Vagina (tissue), 2 donors: Measurements from ENCODE around the gene CALML3. TPM values are rescaled to one million over a fixed set of nuclear protein-coding genes. Genes with fewer than 3 reads are reported as not detected.

Source experiments
- DNase-seq, 2 donors: peaks; one replicate each; pipeline ENCODE4 v3.0.0-alpha.2; 2017; ENCODE audit errors: extremely low spot score in 2 of 2
- H3K27ac ChIP-seq: fragments of 200-600 bp; sonication (generic); one replicate; pipeline ENCODE4 v1.5.1; 2019
- H3K27me3 ChIP-seq: fragments of 200-600 bp; sonication (generic); one replicate; pipeline ENCODE4 v1.5.1; 2019
- H3K36me3 ChIP-seq, 2 donors: fragments of 200-600 bp; sonication (generic); one replicate each; pipeline ENCODE4 v1.5.1; 2017 to 2019
- H3K4me1 ChIP-seq: fragments of 200-600 bp; sonication (generic); one replicate; pipeline ENCODE4 v1.5.1; 2019
- H3K4me3 ChIP-seq, 2 donors: fragments of 200-600 bp; sonication (generic); 1 replicate in 1 of 2; 2 replicates in 1 of 2; pipeline ENCODE4 v1.5.1; 2016 to 2019
- H3K9me3 ChIP-seq: fragments of 200-600 bp; sonication (generic); one replicate; pipeline ENCODE4 v1.5.1; 2019
- POLR2A ChIP-seq, 2 donors: fragments of 450-650 bp; IDR thresholded peaks; one replicate each; pipeline ENCODE4 v1.6.1; 2017; ENCODE audit warnings: antibody characterized with exemption in 2 of 2, mild to moderate bottlenecking in 2 of 2, moderate library complexity in 2 of 2
- POLR2AphosphoS5 ChIP-seq, 2 donors: sonication (generic); formaldehyde crosslinking; IDR thresholded peaks; one replicate each; pipeline ENCODE4 v1.9.0; 2017; ENCODE audit warnings: antibody characterized with exemption in 2 of 2, mild to moderate bottlenecking in 2 of 2, low read depth in 1 of 2; ENCODE audit not compliant: insufficient read depth in 1 of 2
- intact Hi-C: fragments of 100-400 bp; cut with DNase I; formaldehyde crosslinking; loops from one replicate; pipeline ENCODE4 v1.15.1; 2023
- total RNA-seq: library from RNA; depleted of rRNA; stranded (reverse); fragments of >200 nt; gene quantifications from one replicate; pipeline ENCODE4 v1.2.3, GENCODE V29; 2016
- TF ChIP-seq, protein P1 (sequence below), 3 experiments: fragments of 450-650 bp in 2 of 3; fragments of 200-600 bp in 1 of 3; sonication (generic) in 1 of 3; IDR thresholded peaks; one replicate each; pipeline ENCODE4 v1.5.1; 2017 to 2019; ENCODE audit warnings: antibody characterized with exemption in 3 of 3, mild to moderate bottlenecking in 2 of 3, moderate library complexity in 2 of 3

Gene CALML3
- total RNA-seq, 1 donor from 2014 or later, result 50.6 TPM

- Histone ChIP-seq H3K4me3 (no peak overlapping the region), H3K27me3 (no peaks in the 10 kb centered on the region), H3K27ac (no peak overlapping the region), H3K4me1 (peaks cover 38% of the 10 kb centered on the region), H3K36me3 (no peaks in the 10 kb centered on the region), H3K9me3 (no peaks in the 10 kb centered on the region)
- TF ChIP-seq POLR2A (IDR thresholded peaks at IDR 0.05), result no peak
- TF ChIP-seq, protein P1, sequence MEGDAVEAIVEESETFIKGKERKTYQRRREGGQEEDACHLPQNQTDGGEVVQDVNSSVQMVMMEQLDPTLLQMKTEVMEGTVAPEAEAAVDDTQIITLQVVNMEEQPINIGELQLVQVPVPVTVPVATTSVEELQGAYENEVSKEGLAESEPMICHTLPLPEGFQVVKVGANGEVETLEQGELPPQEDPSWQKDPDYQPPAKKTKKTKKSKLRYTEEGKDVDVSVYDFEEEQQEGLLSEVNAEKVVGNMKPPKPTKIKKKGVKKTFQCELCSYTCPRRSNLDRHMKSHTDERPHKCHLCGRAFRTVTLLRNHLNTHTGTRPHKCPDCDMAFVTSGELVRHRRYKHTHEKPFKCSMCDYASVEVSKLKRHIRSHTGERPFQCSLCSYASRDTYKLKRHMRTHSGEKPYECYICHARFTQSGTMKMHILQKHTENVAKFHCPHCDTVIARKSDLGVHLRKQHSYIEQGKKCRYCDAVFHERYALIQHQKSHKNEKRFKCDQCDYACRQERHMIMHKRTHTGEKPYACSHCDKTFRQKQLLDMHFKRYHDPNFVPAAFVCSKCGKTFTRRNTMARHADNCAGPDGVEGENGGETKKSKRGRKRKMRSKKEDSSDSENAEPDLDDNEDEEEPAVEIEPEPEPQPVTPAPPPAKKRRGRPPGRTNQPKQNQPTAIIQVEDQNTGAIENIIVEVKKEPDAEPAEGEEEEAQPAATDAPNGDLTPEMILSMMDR (IDR thresholded peaks at IDR 0.05), result no peak
- no peak for TF ChIP-seq POLR2AphosphoS5 (IDR thresholded peaks at IDR 0.05; ENCODE audit: insufficient read depth in 1 of 2, low read depth in 1 of 2)
- intact Hi-C loops, result no loop called here
- DNase-seq, result no peak
Measured at GRCh38 chr10:5500910-5501309, 23.9 kb upstream of the CALML3 start.

DNA sequence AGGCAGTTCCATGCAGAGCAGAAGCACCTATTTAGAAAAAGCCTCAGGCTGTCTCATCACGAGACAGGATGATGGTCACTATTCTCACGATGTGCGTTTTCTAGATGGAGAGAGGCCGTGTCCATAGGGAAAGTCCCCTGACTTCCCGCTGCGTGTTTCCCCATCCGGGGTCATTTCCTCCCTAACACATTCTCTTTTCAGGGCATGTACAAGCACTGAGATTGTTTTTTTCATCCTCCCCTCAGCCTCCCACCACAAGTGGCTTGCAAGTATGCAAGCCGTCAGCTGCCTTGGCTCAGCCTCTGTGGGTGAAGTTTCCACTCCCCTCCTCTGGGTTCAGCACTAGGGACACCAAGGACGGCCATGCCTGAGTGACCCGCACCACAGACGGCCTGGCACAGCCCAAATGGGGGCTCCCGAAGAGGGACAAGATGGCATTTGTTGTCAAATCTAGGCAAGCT is 22.7 kb upstream of the CALML3 start:
- no peak overlapping the region for H3K4me3 ChIP-seq
- H3K9me3 ChIP-seq, result no peaks in the 10 kb centered on the region
- H3K27me3 ChIP-seq, result no peaks in the 10 kb centered on the region
- intact Hi-C loops, result no loop called here
- no peak for DNase-seq
- no peaks in the 10 kb centered on the region for H3K36me3 ChIP-seq
- no peak overlapping the region for H3K27ac ChIP-seq
- peaks cover 38% of the 10 kb centered on the region for H3K4me1 ChIP-seq
- no peak for TF ChIP-seq POLR2A (IDR thresholded peaks at IDR 0.05)
- no peak for TF ChIP-seq POLR2AphosphoS5 (IDR thresholded peaks at IDR 0.05; ENCODE audit: insufficient read depth in 1 of 2, low read depth in 1 of 2)
- TF ChIP-seq, protein P1 (IDR thresholded peaks at IDR 0.05), result no peak

DNA sequence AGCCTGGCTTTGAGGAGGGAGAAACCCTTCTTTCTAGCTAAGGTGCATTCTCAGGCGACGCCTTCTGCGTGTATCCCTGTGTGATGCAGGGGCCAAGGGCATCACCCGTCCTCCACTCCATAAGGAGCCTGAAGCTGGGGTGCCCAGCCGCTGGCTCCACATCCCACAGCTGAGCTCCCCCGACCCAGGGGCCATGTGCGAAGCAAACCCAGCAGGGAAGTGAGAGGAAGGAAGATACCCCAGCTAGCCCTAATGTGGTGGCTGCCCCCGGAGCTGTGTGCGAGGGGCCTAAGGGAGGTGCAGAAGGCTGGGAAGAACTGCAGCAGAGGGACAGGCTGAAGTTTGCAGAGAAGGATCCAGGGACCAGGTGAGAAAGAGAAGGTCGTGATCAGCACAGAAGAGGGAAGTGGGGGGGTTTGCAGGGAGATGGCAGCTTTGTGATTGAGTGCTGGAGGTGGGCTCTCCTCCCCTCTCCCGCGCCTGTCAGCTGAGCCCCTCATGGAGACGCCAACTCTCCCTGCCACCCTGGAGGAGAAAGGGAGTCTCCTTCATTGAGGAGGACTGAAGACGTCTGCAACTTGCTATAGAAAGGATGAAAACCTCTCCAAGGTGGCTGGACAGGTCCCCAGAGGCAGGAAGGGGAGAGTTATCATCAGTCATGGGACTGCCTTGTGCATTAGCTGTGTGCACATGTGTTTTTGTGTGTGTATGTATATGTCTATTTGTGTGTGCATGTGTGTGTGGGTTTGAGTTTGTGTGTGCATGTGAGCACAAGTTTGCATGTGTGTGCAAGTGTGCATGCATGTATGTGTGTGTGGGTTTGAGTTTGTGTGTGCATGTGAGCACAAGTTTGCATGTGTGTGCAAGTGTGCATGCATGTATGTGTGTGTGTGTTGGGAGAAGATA is 21.9 kb upstream of the CALML3 start:
- no peaks in the 10 kb centered on the region for H3K36me3 ChIP-seq
- no peak overlapping the region for H3K27ac ChIP-seq
- no peaks in the 10 kb centered on the region for H3K27me3 ChIP-seq
- peaks cover 44% of the 10 kb centered on the region for H3K4me1 ChIP-seq
- no peak overlapping the region for H3K4me3 ChIP-seq
- H3K9me3 ChIP-seq, result no peaks in the 10 kb centered on the region
- TF ChIP-seq, protein P1 (IDR thresholded peaks at IDR 0.05), result no peak
- no peak for TF ChIP-seq POLR2AphosphoS5 (IDR thresholded peaks at IDR 0.05; ENCODE audit: insufficient read depth in 1 of 2, low read depth in 1 of 2)
- intact Hi-C loops, result no loop called here
- DNase-seq, result no peak

- intact Hi-C loops, result no loop called here
- Histone ChIP-seq H3K9me3 (no peaks in the 10 kb centered on the region), H3K27me3 (no peaks in the 10 kb centered on the region), H3K36me3 (no peaks in the 10 kb centered on the region), H3K4me1 (peaks cover 46% of the 10 kb centered on the region), H3K4me3 (no peak overlapping the region), H3K27ac (no peak overlapping the region)
- TF ChIP-seq, protein P1 (IDR thresholded peaks at IDR 0.05), result no peak
- TF ChIP-seq POLR2A (IDR thresholded peaks at IDR 0.05) (no peak), POLR2AphosphoS5 (IDR thresholded peaks at IDR 0.05; ENCODE audit: insufficient read depth in 1 of 2, low read depth in 1 of 2) (no peak)
- DNase-seq, result no peak
Measured at GRCh38 chr10:5503477-5503835, 21.3 kb upstream of the CALML3 start.
